ENCODE data around the gene SLC39A9. TPM values are rescaled to one million over a fixed set of nuclear protein-coding genes. Genes with fewer than 3 reads are reported as not detected.

SLC39A9 gene
- total RNA-seq, 2 donors from 2014 or later, result 44.3 to 58.8 TPM

- Histone ChIP-seq H3K36me3 (no peaks in the 10 kb centered on the region), H3K9me3 (no peaks in the 10 kb centered on the region), H3K27ac (no peak overlapping the region), H3K27me3 (replicated peaks; ENCODE audit: insufficient read depth) (no peaks in the 10 kb centered on the region), H3K4me1 (ENCODE audit: control insufficient read depth in 1 of 2, low read depth in 2 of 2) (peaks cover 11 to 26% of the 10 kb centered on the region in 2 donors), H3K4me3 (no peak overlapping the region)
- TF ChIP-seq, protein P1, sequence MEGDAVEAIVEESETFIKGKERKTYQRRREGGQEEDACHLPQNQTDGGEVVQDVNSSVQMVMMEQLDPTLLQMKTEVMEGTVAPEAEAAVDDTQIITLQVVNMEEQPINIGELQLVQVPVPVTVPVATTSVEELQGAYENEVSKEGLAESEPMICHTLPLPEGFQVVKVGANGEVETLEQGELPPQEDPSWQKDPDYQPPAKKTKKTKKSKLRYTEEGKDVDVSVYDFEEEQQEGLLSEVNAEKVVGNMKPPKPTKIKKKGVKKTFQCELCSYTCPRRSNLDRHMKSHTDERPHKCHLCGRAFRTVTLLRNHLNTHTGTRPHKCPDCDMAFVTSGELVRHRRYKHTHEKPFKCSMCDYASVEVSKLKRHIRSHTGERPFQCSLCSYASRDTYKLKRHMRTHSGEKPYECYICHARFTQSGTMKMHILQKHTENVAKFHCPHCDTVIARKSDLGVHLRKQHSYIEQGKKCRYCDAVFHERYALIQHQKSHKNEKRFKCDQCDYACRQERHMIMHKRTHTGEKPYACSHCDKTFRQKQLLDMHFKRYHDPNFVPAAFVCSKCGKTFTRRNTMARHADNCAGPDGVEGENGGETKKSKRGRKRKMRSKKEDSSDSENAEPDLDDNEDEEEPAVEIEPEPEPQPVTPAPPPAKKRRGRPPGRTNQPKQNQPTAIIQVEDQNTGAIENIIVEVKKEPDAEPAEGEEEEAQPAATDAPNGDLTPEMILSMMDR (IDR thresholded peaks at IDR 0.05), result no peak
- DNase-seq (ENCODE audit: low spot score), result no peak
- no peak for ATAC-seq (ENCODE audit: insufficient number of reproducible peaks, low FRiP score, low read depth)
Measured at GRCh38 chr14:69357544-69358200, 40.8 kb upstream of the SLC39A9 start.

- no peaks in the 10 kb centered on the region for H3K27me3 ChIP-seq (replicated peaks; ENCODE audit: insufficient read depth)
- no peak overlapping the region for H3K4me3 ChIP-seq
- H3K9me3 ChIP-seq, result no peaks in the 10 kb centered on the region
- no peak overlapping the region for H3K27ac ChIP-seq
- DNase-seq (ENCODE audit: low spot score), result no peak
- H3K4me1 ChIP-seq (ENCODE audit: control insufficient read depth in 1 of 2, low read depth in 2 of 2), result peaks cover 11 to 26% of the 10 kb centered on the region in 2 donors
- no peaks in the 10 kb centered on the region for H3K36me3 ChIP-seq
- TF ChIP-seq, protein P1 (IDR thresholded peaks at IDR 0.05), result no peak
- no peak for ATAC-seq (ENCODE audit: insufficient number of reproducible peaks, low FRiP score, low read depth)
Measured at GRCh38 chr14:69358233-69358963, 40.1 kb upstream of the SLC39A9 start.

DNA sequence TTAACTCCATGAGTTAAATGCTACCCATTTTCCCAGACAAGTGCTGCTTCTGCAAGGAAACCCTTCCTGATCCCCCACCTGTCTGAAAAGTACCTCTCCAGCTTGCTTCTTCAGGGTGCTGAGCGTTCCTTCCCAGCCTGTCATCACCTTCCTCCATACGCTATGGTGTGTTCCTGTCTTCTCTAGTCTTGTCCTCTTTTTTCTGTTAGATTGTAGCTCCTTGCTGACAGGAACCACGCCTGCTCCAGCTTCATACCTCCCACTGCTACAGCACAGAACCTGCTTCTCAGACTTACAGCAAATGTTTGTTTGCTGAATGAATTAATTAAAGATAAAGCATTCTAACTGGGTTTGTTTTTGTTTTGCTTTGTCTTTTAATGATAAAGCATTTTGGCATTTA is 39.5 kb upstream of the SLC39A9 start:
- no peak for DNase-seq (ENCODE audit: low spot score)
- Histone ChIP-seq H3K36me3 (no peaks in the 10 kb centered on the region), H3K4me1 (ENCODE audit: control insufficient read depth in 1 of 2, low read depth in 2 of 2) (peaks cover 11 to 26% of the 10 kb centered on the region in 2 donors), H3K27ac (no peak overlapping the region), H3K9me3 (no peaks in the 10 kb centered on the region), H3K4me3 (no peak overlapping the region), H3K27me3 (replicated peaks; ENCODE audit: insufficient read depth) (no peaks in the 10 kb centered on the region)
- TF ChIP-seq, protein P1 (IDR thresholded peaks at IDR 0.05), result no peak
- no peak for ATAC-seq (ENCODE audit: insufficient number of reproducible peaks, low FRiP score, low read depth)

- TF ChIP-seq, protein P1 (IDR thresholded peaks at IDR 0.05), result no peak
- no peaks in the 10 kb centered on the region for H3K36me3 ChIP-seq
- no peak for DNase-seq (ENCODE audit: low spot score)
- H3K4me1 ChIP-seq (ENCODE audit: control insufficient read depth in 1 of 2, low read depth in 2 of 2), result peaks cover 3 to 13% of the 10 kb centered on the region in 2 donors
- no peak overlapping the region for H3K4me3 ChIP-seq
- no peak overlapping the region for H3K27ac ChIP-seq
- H3K9me3 ChIP-seq, result no peaks in the 10 kb centered on the region
- ATAC-seq (ENCODE audit: insufficient number of reproducible peaks, low FRiP score, low read depth), result no peak
- H3K27me3 ChIP-seq (replicated peaks; ENCODE audit: insufficient read depth), result no peaks in the 10 kb centered on the region
Measured at GRCh38 chr14:69360438-69361108, 37.9 kb upstream of the SLC39A9 start.

GRCh38 chr14:69363055-69363454 is 35.4 kb upstream of the SLC39A9 start:
- H3K27me3 ChIP-seq (replicated peaks; ENCODE audit: insufficient read depth), result no peaks in the 10 kb centered on the region
- TF ChIP-seq, protein P1 (IDR thresholded peaks at IDR 0.05), result peak; percentile 50
- ATAC-seq (ENCODE audit: insufficient number of reproducible peaks, low FRiP score, low read depth) (no peak), DNase-seq (ENCODE audit: low spot score) (no peak)
- H3K36me3 ChIP-seq, result no peaks in the 10 kb centered on the region
- H3K4me3 ChIP-seq, result no peak overlapping the region
- H3K9me3 ChIP-seq, result no peaks in the 10 kb centered on the region
- no peak overlapping the region for H3K27ac ChIP-seq
- H3K4me1 ChIP-seq (ENCODE audit: control insufficient read depth in 1 of 2, low read depth in 2 of 2), result no peaks in the 10 kb centered on the region
